ENCODE data around the gene ADAMTSL3.

DNA sequence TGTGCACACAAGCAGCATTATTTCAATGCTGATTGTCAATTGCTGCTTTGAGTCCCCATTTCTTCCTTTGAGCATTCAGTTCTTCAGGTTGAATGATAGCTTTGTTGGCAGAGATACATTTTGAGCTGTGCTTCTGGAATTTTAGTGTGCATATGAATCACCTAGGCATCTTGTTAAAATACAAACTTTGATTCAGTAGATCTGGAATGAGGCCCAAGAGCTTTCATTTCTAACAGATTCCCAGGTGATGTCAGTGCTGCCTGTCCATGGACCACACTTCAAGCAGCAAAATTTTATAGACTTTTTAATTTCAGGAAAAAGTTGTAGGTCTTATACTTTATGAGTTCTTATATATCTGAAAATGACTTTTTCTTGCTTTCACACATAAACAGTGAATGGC lies 131.1 kb downstream of the ADAMTSL3 start:
- TF ChIP-seq, protein P1, sequence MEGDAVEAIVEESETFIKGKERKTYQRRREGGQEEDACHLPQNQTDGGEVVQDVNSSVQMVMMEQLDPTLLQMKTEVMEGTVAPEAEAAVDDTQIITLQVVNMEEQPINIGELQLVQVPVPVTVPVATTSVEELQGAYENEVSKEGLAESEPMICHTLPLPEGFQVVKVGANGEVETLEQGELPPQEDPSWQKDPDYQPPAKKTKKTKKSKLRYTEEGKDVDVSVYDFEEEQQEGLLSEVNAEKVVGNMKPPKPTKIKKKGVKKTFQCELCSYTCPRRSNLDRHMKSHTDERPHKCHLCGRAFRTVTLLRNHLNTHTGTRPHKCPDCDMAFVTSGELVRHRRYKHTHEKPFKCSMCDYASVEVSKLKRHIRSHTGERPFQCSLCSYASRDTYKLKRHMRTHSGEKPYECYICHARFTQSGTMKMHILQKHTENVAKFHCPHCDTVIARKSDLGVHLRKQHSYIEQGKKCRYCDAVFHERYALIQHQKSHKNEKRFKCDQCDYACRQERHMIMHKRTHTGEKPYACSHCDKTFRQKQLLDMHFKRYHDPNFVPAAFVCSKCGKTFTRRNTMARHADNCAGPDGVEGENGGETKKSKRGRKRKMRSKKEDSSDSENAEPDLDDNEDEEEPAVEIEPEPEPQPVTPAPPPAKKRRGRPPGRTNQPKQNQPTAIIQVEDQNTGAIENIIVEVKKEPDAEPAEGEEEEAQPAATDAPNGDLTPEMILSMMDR (IDR thresholded peaks at IDR 0.05) = no peak
- no peak for TF ChIP-seq POLR2A (IDR thresholded peaks at IDR 0.05)

All from heart left ventricle (tissue), 13 donors.